Stimulated activated CD4-positive, alpha-beta T cell treated with anti-CD3 and anti-CD28 coated beads, Interleukin-12 subunit alpha, Interleukin-12 subunit beta, amount 100 ng/mL, for 48 hours (primary cell): ENCODE results near the gene XDH.

Source experiments
- DNase-seq, 3 donors: peaks; one replicate each; pipeline ENCODE4 v3.0.0-alpha.2; 2020; ENCODE audit warnings: low read depth in 2 of 3, low spot score in 1 of 3

The XDH gene

GRCh38 chr2:31414601-31415241, at the start of gene XDH:
Gene XDH, minus strand, starts transcription at chr2:31414742. Its CDS starts 76 bp downstream, at chr2:31414666.
- no peak for DNase-seq

DNA sequence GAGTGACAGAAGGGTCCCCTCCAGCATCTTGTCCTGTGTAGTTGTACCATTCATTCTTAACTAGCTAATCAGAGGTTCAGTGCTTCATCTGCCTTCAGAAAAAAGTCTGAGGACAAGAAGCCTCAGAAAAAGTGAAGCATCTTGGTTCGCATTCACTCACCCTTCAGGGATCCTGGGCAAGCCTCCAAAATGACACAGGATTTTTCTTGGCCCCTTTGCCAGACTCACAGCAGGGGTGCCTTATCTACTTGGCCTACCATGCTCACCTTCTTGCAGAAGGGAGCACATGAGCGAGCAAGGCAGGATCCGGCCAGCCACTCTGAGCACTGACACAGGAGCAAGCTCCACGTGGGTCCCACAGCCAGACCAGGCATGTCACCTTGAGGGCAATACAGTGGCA, 43.1 kb upstream of the XDH start:
- DNase-seq = no peak

DNA sequence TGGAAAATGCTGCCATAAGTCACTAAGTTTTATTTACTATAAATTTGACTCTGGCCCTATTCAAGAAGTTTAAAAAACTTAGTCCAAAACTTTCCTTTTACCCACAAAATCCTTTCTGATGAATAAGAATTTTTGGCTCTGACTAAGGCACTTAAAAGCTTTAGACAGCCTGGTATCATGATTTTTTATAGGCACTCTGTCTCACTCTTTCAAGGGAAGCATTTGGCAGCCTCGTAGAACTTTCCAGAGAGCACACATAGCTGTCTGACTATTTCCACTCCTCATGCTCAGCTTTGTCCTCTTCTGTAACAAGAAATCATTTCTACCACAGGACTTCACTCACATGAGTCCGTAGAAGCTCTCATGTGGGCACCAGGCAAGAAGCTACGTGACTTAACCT, 32.3 kb upstream of the XDH start:
- DNase-seq = no peak

DNA sequence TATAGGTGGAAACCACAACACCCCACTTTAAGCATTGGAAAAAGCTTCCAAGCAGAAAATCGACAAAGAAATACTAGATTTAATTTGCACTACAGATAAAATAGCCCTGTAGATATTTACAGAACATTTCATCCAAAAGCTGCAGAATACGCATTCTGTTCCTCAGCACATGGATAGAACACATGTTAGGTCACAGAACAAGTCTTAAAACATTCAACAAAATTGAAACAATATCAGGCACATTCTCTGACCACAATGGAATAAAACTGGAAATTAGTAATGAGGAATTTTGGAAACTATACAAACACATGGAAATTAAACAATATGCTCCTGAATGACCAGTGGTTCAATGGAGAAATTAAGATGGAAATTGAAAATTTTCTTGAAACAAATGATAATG, 27.8 kb upstream of the XDH start:
- no peak for DNase-seq

GRCh38 chr2:31440764-31441163, 26.2 kb upstream of the XDH start:
- DNase-seq = no peak

DNA sequence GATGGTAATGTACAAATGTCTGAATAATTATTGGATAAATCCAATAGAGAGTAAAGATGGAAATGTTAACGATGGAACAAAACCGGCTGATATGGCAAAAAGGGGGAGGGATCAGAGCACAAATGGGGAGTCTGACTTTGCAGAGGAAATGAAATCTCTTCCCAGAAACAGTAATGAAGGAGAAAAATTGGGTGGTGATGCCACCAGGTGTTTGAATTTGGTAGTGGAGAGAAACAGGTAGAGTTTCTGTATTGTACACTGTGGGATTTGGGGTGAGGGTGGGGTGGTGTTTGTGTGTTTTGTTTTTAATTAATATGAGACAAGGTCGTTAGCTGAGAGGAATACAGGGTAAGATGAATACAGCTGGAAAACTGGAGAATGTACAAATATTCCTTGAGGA, 20.4 kb upstream of the XDH start:
- DNase-seq = no peak

DNA sequence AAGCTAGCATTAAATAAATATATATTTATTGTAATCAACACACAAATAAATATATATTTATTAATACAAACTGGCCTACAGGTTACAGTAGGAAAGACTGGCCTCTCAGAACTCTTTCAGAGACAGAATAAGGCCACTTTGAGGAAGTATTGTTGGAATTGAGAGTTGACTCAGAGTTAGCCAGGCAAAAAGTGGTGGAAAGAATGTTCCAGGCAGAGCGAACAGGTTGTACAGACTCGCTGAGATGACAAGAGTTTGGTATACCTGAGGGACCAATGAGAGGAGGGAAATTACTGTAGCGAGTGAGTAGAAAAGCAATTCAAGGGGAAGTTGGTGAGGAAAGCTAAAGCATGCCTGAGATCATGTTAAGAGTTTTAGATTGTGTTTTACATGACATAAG, 19.0 kb upstream of the XDH start:
- DNase-seq = no peak

- DNase-seq = no peak
Observed at GRCh38 chr2:31430439-31431165, 16.1 kb upstream of the XDH start.

DNA sequence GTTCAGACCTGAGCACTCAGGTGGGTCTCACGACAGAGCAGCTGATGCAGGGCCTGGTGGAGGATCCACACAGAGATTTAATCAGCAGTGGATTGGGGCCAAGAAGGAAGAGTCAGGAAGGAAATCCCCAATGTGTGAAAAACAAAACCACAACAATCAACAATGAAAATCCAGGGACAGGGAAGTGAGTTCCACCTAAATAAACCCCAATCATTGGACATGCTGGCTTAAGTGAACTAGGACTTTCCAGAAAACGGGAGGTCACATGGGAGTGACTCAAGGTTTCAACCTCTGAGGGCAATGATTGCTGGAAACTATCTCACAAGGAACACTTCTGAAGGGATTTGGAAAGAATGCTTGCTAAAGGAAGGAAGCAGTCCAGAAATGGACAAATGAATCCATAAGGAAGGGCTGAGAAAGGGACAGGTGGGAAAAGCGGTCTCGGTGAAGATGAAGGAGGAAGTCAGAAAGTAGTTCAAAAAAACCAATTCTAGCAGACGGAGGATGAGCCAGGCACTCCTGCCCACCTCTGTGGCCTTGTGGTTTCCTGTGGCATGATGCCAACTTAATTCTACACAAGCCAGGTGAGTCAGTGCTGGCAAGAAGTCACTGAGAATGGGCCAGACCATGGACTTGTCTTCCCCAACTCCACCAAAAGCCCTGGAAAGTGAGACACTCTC, 15.4 kb upstream of the XDH start:
- peak; percentile 12 to 40 (median 34) for DNase-seq

GRCh38 chr2:31429040-31429439, 14.5 kb upstream of the XDH start:
- no peak for DNase-seq

DNA sequence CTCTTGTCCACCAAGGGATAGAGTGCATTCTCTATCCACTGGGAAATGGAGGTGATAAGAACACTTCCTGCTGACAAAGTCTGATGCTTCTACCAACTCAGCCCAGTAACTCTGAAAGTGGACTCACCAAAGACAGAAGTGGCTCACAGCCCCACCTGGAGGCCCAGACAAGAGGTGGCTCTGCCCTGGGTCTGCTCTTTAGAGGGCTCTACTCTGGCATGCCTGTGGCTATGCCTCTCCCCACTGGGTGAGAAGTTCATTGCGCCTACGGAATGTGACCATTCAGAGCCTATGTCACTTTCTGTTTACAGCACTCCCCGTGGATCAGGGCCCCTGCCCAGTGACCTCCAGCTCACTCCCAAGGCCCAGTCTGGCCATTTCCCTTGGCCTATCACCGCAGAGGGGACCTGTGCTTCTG, 13.5 kb upstream of the XDH start:
- no peak for DNase-seq

GRCh38 chr2:31426096-31426495, 11.6 kb upstream of the XDH start:
- no peak for DNase-seq

DNA sequence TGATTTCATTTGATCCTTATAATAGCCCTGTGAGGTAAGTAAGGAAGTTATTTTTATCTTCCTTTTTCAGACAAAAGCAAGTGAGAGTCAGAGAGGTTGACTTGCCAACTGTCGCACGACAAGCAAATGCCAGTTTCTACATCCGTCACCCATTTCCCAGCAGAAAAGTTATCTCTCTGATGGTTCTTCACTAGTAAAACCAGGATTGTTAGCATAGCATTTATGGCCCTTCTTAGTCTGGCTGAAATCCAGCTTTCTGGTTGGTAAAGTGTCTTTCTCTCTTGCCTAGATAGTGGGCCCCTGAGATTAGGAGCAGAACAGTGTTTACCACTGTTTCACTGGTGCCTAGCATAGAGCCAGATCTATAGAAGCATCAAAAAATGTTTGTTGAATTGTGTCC, 7.1 kb upstream of the XDH start:
- no peak for DNase-seq

DNA sequence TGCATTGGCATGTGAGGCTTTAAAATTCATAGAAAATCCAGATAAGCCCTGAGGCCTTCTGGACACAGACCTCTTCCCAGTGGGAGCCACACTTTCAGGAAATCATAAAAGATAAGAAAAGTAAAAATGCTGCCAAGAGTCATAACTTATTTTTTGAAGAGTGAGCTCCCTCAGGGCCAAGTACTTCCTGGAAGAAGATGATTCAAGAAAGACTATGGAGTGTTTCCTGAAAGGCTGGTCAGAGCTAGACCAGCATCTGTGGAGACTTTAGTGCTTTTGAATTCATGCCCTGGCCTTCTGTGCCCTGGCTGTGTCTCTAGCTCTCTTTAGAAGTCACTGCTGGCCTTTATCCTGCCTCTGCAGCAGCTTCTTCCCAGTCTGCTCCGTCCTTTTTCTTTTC, 6.4 kb upstream of the XDH start:
- no peak for DNase-seq

- DNase-seq = no peak
Observed at GRCh38 chr2:31419386-31419785, 4.8 kb upstream of the XDH start.

DNA sequence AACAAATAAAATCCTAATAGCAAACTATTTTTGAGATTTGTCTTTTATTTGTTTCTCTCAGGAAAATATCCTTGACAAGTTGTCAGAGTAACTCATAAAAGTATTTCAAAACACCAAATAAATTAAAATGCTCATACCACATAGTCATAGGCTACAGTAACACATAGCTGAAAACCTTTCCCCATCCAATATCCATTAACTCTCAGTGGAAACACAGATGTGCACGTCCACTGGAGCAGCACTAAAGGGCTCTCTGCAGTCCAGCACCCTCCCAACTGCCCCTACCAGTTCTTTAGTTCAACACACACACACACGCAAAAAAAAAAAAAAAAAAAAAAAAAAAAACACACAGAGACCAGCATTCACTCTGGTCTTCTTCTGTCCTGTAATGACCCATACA, 879 bp upstream of the XDH start:
- no peak for DNase-seq

GRCh38 chr2:31413862-31414550, 536 bp downstream of the XDH start:
- no peak for DNase-seq

DNA sequence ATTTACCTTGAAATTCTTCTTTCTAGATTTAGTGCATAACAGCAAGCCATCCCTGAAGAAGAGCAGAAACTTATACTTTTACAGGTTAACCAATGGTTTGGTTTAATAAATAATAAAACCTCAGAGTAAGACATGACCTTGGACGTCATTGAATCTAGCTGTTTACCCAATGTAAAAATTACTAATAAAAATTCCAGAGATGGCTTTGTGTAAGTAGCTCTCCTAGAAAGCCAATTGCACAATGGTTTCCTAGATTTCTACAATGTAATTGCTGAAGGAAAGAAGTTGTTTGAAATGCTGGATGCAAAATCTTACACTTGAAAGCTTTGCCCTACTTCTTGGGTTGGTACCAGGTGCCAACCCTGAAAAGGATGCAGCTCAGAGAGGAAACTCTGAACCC, 1.5 kb downstream of the XDH start:
- DNase-seq = no peak

DNA sequence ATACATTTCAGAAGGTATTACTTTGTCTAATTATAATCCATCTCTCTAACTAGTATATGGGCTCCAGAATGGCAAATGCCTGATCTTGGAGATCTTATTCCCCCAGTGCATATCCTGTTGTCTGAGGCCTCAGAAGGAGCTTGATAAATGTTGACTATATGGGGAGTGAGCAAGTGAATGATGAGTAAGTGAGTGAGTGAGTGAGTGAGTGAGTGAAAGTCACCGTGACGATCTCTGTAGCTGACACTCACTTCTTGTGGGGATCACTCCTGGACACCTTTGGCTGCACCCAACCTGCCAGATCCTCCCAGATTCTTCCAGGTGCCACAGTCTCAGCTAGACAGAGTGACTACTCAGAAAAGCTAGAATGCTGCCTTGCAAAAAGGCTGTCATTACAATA, 2.8 kb downstream of the XDH start:
- no peak for DNase-seq

GRCh38 chr2:31406593-31407385, 7.8 kb downstream of the XDH start:
- DNase-seq = no peak

- DNase-seq = no peak
Observed at GRCh38 chr2:31404827-31405226, 9.7 kb downstream of the XDH start.
